H9 (cell line): ENCODE data around the gene FAM43A. TPM values are rescaled to one million over a fixed set of nuclear protein-coding genes. Genes with fewer than 3 reads are reported as not detected.

Experiments used
- DNase-seq: peaks from one replicate; pipeline ENCODE4 v3.0.0-alpha.2; 2017
- H2AFZ ChIP-seq: one replicate; pipeline ENCODE4 v1.6.1; 2013; ENCODE audit warnings: mild to moderate bottlenecking, low read length, control low read depth, moderate library complexity
- H2AK5ac ChIP-seq: 2 replicates; pipeline ENCODE4 v1.6.1; 2013; ENCODE audit warnings: low read length, control low read depth, mixed read lengths; ENCODE audit not compliant: insufficient read length
- H2BK120ac ChIP-seq: one replicate; pipeline ENCODE4 v1.6.1; 2013; ENCODE audit warnings: low read depth, mild to moderate bottlenecking, low read length, control low read depth, inconsistent platforms; ENCODE audit not compliant: poor library complexity, severe bottlenecking
- H2BK12ac ChIP-seq: 2 replicates; pipeline ENCODE4 v1.6.1; 2013; ENCODE audit warnings: low read length, control low read depth, mixed read lengths, low read depth; ENCODE audit not compliant: insufficient read length
- H2BK15ac ChIP-seq: 2 replicates; pipeline ENCODE4 v1.6.1; 2013; ENCODE audit warnings: low read depth, low read length, control low read depth
- H2BK20ac ChIP-seq: one replicate; pipeline ENCODE4 v1.6.1; 2013; ENCODE audit warnings: low read depth, mild to moderate bottlenecking, low read length, control low read depth, inconsistent platforms; ENCODE audit not compliant: poor library complexity, severe bottlenecking
- H2BK5ac ChIP-seq: 2 replicates; pipeline ENCODE4 v1.6.1; 2013; ENCODE audit warnings: low read length, control low read depth, mixed read lengths; ENCODE audit not compliant: insufficient read length
- H3K14ac ChIP-seq: 2 replicates; pipeline ENCODE4 v1.6.1; 2013; ENCODE audit warnings: low read length, control low read depth; ENCODE audit not compliant: insufficient read depth
- H3K18ac ChIP-seq: 2 replicates; pipeline ENCODE4 v1.6.1; 2013; ENCODE audit warnings: low read depth, mild to moderate bottlenecking, mixed read lengths, low read length, control low read depth; ENCODE audit not compliant: insufficient read length
- H3K23ac ChIP-seq: 2 replicates; pipeline ENCODE4 v1.6.1; 2013; ENCODE audit warnings: low read length, control low read depth, mixed read lengths, low read depth; ENCODE audit not compliant: insufficient read length
- H3K23me2 ChIP-seq: 2 replicates; pipeline ENCODE4 v1.6.1; 2013; ENCODE audit warnings: low read depth, mild to moderate bottlenecking, mixed read lengths, low read length, control low read depth; ENCODE audit not compliant: insufficient read length, poor library complexity, severe bottlenecking
- H3K27ac ChIP-seq: 2 replicates; pipeline ENCODE4 v1.5.1; 2013; ENCODE audit warnings: low read length, control low read depth, mixed read lengths, low read depth; ENCODE audit not compliant: insufficient read length
- H3K27me3 ChIP-seq: 2 replicates; pipeline ENCODE4 v1.6.1; 2013; ENCODE audit warnings: low read length, control low read depth, inconsistent platforms; ENCODE audit not compliant: insufficient read depth
- H3K4ac ChIP-seq: 2 replicates; pipeline ENCODE4 v1.6.1; 2013; ENCODE audit warnings: low read depth, mild to moderate bottlenecking, control low read depth, inconsistent platforms, low read length, moderate library complexity
- H3K4me1 ChIP-seq: 2 replicates; pipeline ENCODE4 v1.6.1; 2013; ENCODE audit warnings: low read length, control low read depth, inconsistent platforms; ENCODE audit not compliant: insufficient read depth
- H3K4me2 ChIP-seq: 2 replicates; pipeline ENCODE4 v1.6.1; 2013; ENCODE audit warnings: low read length, control low read depth, mixed read lengths; ENCODE audit not compliant: insufficient read length, insufficient read depth
- H3K56ac ChIP-seq: 2 replicates; pipeline ENCODE4 v1.6.1; 2013; ENCODE audit warnings: low read depth, mild to moderate bottlenecking, mixed read lengths, low read length, control low read depth; ENCODE audit not compliant: insufficient read length
- H3K79me1 ChIP-seq: 2 replicates; pipeline ENCODE4 v1.6.1; 2013; ENCODE audit warnings: low read depth, mild to moderate bottlenecking, moderate library complexity, low read length, control low read depth, inconsistent platforms; ENCODE audit not compliant: insufficient read depth, poor library complexity, severe bottlenecking
- H3K79me2 ChIP-seq: 2 replicates; pipeline ENCODE4 v1.6.1; 2013; ENCODE audit warnings: low read length, control low read depth, inconsistent platforms; ENCODE audit not compliant: insufficient read depth
- H3K9ac ChIP-seq: 2 replicates; pipeline ENCODE4 v1.6.1; 2013; ENCODE audit warnings: low read length, control low read depth, mixed read lengths; ENCODE audit not compliant: insufficient read length; ENCODE audit errors: extremely low read depth
- H3K9me3 ChIP-seq: one replicate; pipeline ENCODE4 v1.6.1; 2013; ENCODE audit warnings: low read depth, low read length, inconsistent platforms; ENCODE audit not compliant: control insufficient read depth
- H3T11ph ChIP-seq: one replicate; pipeline ENCODE4 v1.6.1; 2013; ENCODE audit warnings: mild to moderate bottlenecking, low read length, control low read depth, inconsistent platforms
- H4K20me1 ChIP-seq: one replicate; pipeline ENCODE4 v1.6.1; 2013; ENCODE audit not compliant: control insufficient read depth, insufficient read length, insufficient read depth
- H4K5ac ChIP-seq: 2 replicates; pipeline ENCODE4 v1.6.1; 2013; ENCODE audit warnings: low read depth, mild to moderate bottlenecking, mixed read lengths, low read length, control low read depth; ENCODE audit not compliant: insufficient read length
- H4K8ac ChIP-seq: replicated peaks from 2 replicates; pipeline ENCODE4 v1.6.1; 2013; ENCODE audit warnings: low read length, control low read depth, mixed read lengths, low read depth; ENCODE audit not compliant: insufficient read length
- H4K91ac ChIP-seq: 2 replicates; pipeline ENCODE4 v1.6.1; 2013; ENCODE audit warnings: low read depth, mild to moderate bottlenecking, moderate library complexity, mixed read lengths, low read length, control low read depth; ENCODE audit not compliant: insufficient read length
- H3K27ac Mint-ChIP-seq, 3 experiments: 2 replicates in 2 of 3; 3 replicates in 1 of 3; pipeline ENCODE4 v1.8.0; 2020 to 2021; ENCODE audit warnings: mixed read lengths in 3 of 3, mild to moderate bottlenecking in 1 of 3, moderate library complexity in 1 of 3
- H3K27me3 Mint-ChIP-seq: 2 replicates; pipeline ENCODE4 v1.8.0; 2021; ENCODE audit warnings: low read depth, mild to moderate bottlenecking, moderate library complexity, mixed read lengths
- H3K36me3 Mint-ChIP-seq, 3 experiments: 2 replicates in 2 of 3; 3 replicates in 1 of 3; pipeline ENCODE4 v1.8.0; 2020 to 2021; ENCODE audit warnings: low read depth in 3 of 3, mixed read lengths in 3 of 3; ENCODE audit not compliant: insufficient read depth in 1 of 3
- H3K4me1 Mint-ChIP-seq, 2 experiments: 2 replicates each; pipeline ENCODE4 v1.8.0; 2020; ENCODE audit warnings: mixed read lengths in 2 of 2
- H3K4me3 Mint-ChIP-seq, 2 experiments: 2 replicates in 1 of 2; 3 replicates in 1 of 2; pipeline ENCODE4 v1.8.0; 2020 to 2021; ENCODE audit warnings: mild to moderate bottlenecking in 2 of 2, mixed read lengths in 2 of 2, moderate library complexity in 1 of 2
- H3K9me3 Mint-ChIP-seq, 2 experiments: 2 replicates in 1 of 2; 3 replicates in 1 of 2; pipeline ENCODE4 v1.8.0; 2020; ENCODE audit warnings: mild to moderate bottlenecking in 2 of 2, mixed read lengths in 2 of 2, moderate library complexity in 1 of 2
- CTCF ChIP-seq: fragments of 200-600 bp; sonication (generic); conservative IDR thresholded peaks from 3 replicates; pipeline ENCODE4 v1.8.0; 2021; ENCODE audit warnings: antibody characterized with exemption, mild to moderate bottlenecking
- WGBS: extraction: QIAGEN DNeasy Blood & Tissue Kit; methylation state at CpG from one replicate; pipeline ENCODE4 v1.1.7; 2013; ENCODE audit warnings: missing lambda C conversion rate, low lambda C conversion rate, mixed read lengths; ENCODE audit not compliant: insufficient read length; ENCODE audit errors: extremely low coverage; 5-methylcytosine and 5-hydroxymethylcytosine counted together
- total RNA-seq: library from RNA; stranded (reverse); gene quantifications from 2 replicates; pipeline ENCODE4 v1.2.1, GENCODE V29; 2021

Gene FAM43A
- total RNA-seq, 1 experiment from 2014 or later = 2.7 TPM

DNA sequence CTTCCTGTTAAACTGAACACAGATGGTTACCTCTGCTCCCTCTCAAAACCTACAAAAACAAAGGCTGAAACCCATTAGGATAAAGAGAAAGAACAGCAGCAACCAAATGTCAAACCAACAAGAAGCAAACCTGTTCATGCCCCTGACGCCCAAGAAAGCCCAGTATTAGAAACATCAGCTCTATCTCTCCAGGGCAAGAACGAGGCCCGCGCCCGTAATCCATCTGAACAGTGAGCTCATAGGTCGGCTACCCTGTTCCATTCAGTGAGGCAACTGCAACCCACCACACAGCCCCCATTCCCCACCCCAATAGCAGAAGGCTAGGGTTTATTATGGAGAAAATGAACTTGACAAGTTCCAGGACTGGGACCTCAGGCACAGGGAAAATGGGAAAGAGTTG, 23.7 kb upstream of the FAM43A start:
- Histone ChIP-seq H3K9me3 (no peaks in the 10 kb centered on the region), H2BK12ac (no peak overlapping the region), H3K27ac (no peak overlapping the region), H3K56ac (no peak overlapping the region), H4K8ac (no peak overlapping the region), H3K4me2 (no peak overlapping the region), H3K27me3 (no peaks in the 10 kb centered on the region), H2BK20ac (no peak overlapping the region), H3K23me2 (no peaks in the 10 kb centered on the region), H4K20me1 (no peaks in the 10 kb centered on the region), H4K91ac (no peak overlapping the region), H3K4ac (no peak overlapping the region), H2BK5ac (no peak overlapping the region), H3K14ac (no peak overlapping the region), H2AFZ (no peak overlapping the region), H2AK5ac (no peak overlapping the region), H3T11ph (no peak overlapping the region), H2BK120ac (no peak overlapping the region), H3K9ac (no peak overlapping the region), H2BK15ac (no peak overlapping the region), H3K79me2 (no peaks in the 10 kb centered on the region; the same call in 1 of the 2 replicates), H4K5ac (no peak overlapping the region), H3K79me1 (no peaks in the 10 kb centered on the region), H3K18ac (no peak overlapping the region), H3K23ac (no peak overlapping the region), H3K4me1 (no peaks in the 10 kb centered on the region)
- Mint-ChIP-seq H3K36me3 (peaks cover 27 to 75% (median 50%) of the 10 kb centered on the region in 3 experiments; a peak in 6 of 7 replicates), H3K27me3 (no peaks in the 10 kb centered on the region), H3K27ac (no peak overlapping the region; a peak in 1 of 7 replicates), H3K9me3 (no peaks in the 10 kb centered on the region), H3K4me1 (no peaks in the 10 kb centered on the region), H3K4me3 (no peak overlapping the region)
- no peak for TF ChIP-seq CTCF
- DNase-seq = no peak
- no CpG with 5 or more reads among the region's 6 CpGs for WGBS
